OCI-LY3 (cell line): ENCODE measurements around the gene BTBD6.

Source experiments
- H2AFZ ChIP-seq: fragments of 200-600, 300-600 bp; shearing (Covaris generic); 2 replicates; pipeline ENCODE4 v1.6.0; 2014; ENCODE audit warnings: antibody characterized with exemption, low read depth, low read length
- H3K27ac ChIP-seq: fragments of 200-600, 300-600 bp; sonication (generic); 2 replicates; pipeline ENCODE4 v1.5.1; 2014; ENCODE audit warnings: mild to moderate bottlenecking, low read length, moderate library complexity, mixed read lengths
- H3K27me3 ChIP-seq: fragments of 200-600, 300-600 bp; sonication (generic); 2 replicates; pipeline ENCODE4 v1.6.1; 2014; ENCODE audit warnings: low read depth, low read length, mixed read lengths
- H3K36me3 ChIP-seq: fragments of 200-600, 300-600 bp; sonication (generic); replicated peaks from 2 replicates; pipeline ENCODE3; 2014; ENCODE audit warnings: low read depth, low read length, mixed read lengths
- H3K4me1 ChIP-seq: fragments of 300-600, 200-600 bp; sonication (generic); 2 replicates; pipeline ENCODE4 v1.6.1; 2014; ENCODE audit warnings: low read length, mixed read lengths
- H3K4me2 ChIP-seq: fragments of 200-600, 300-600 bp; sonication (generic); 2 replicates; pipeline ENCODE4 v1.6.1; 2014; ENCODE audit warnings: low read length, mixed read lengths
- H3K4me3 ChIP-seq: fragments of 300-600, 200-600 bp; sonication (generic); 2 replicates; pipeline ENCODE4 v1.5.1; 2014; ENCODE audit warnings: antibody characterized with exemption, mild to moderate bottlenecking, low read length, moderate library complexity
- H3K79me2 ChIP-seq: fragments of 300-600, 200-600 bp; shearing (Covaris generic); 2 replicates; pipeline ENCODE4 v1.6.1; 2014; ENCODE audit warnings: mild to moderate bottlenecking, low read length, mixed read lengths
- H3K9ac ChIP-seq: fragments of 300-600, 200-600 bp; shearing (Covaris generic); 2 replicates; pipeline ENCODE4 v1.6.0; 2014; ENCODE audit warnings: mild to moderate bottlenecking, low read length, moderate library complexity
- H3K9me3 ChIP-seq: fragments of 200-600, 300-600 bp; shearing (Covaris generic); 2 replicates; pipeline ENCODE4 v1.6.1; 2014; ENCODE audit warnings: low read length, mixed read lengths; ENCODE audit not compliant: insufficient read depth
- H4K20me1 ChIP-seq: fragments of 200-600, 300-600 bp; sonication (generic); 2 replicates; pipeline ENCODE4 v1.6.1; 2016; ENCODE audit warnings: low read length, mixed read lengths; ENCODE audit not compliant: insufficient read depth
- EZH2phosphoT487 ChIP-seq: fragments of 200-600 bp; shearing (Covaris generic); IDR thresholded peaks from 2 replicates; pipeline ENCODE4 v1.6.1; 2018; ENCODE audit warnings: antibody characterized with exemption, mixed run types, low read depth
- TF ChIP-seq, protein P1 (sequence below): fragments of 200-600, 300-600 bp; sonication (generic); IDR thresholded peaks from 2 replicates; pipeline ENCODE4 v1.5.1; 2014; ENCODE audit warnings: antibody characterized with exemption, low read length, low read depth

BTBD6 gene

DNA sequence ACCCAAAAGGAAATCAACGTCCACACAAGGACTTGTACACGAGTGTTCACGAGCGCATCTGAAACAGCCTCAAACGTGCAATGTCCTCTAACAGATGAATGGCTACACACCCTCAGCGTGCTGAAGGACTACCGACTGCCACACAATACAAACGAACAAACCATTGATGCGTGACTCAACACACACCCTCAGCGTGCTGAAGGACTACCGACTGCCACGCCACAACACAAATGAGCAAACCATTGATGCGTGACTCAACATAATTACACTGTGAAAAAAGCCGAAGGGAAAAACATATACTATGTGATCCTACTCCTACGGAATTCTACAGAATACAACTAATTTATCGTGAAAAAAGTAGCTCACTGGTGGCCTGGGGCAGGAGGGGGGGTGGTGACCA lies 25.1 kb upstream of the BTBD6 start:
- Histone ChIP-seq H3K27ac (no peak overlapping the region), H2AFZ (no peak overlapping the region), H3K36me3 (peaks cover 11% of the 10 kb centered on the region), H3K4me1 (no peaks in the 10 kb centered on the region), H4K20me1 (no peaks in the 10 kb centered on the region), H3K9ac (no peak overlapping the region), H3K9me3 (no peaks in the 10 kb centered on the region), H3K27me3 (no peaks in the 10 kb centered on the region), H3K79me2 (no peaks in the 10 kb centered on the region), H3K4me2 (no peak overlapping the region), H3K4me3 (no peak overlapping the region)
- TF ChIP-seq, protein P1, sequence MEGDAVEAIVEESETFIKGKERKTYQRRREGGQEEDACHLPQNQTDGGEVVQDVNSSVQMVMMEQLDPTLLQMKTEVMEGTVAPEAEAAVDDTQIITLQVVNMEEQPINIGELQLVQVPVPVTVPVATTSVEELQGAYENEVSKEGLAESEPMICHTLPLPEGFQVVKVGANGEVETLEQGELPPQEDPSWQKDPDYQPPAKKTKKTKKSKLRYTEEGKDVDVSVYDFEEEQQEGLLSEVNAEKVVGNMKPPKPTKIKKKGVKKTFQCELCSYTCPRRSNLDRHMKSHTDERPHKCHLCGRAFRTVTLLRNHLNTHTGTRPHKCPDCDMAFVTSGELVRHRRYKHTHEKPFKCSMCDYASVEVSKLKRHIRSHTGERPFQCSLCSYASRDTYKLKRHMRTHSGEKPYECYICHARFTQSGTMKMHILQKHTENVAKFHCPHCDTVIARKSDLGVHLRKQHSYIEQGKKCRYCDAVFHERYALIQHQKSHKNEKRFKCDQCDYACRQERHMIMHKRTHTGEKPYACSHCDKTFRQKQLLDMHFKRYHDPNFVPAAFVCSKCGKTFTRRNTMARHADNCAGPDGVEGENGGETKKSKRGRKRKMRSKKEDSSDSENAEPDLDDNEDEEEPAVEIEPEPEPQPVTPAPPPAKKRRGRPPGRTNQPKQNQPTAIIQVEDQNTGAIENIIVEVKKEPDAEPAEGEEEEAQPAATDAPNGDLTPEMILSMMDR: no peak
- no peak for TF ChIP-seq EZH2phosphoT487

- Histone ChIP-seq H3K27ac (no peak overlapping the region), H3K9ac (no peak overlapping the region), H3K4me3 (no peak overlapping the region), H3K9me3 (no peaks in the 10 kb centered on the region), H3K4me1 (no peaks in the 10 kb centered on the region), H2AFZ (no peak overlapping the region), H3K27me3 (no peaks in the 10 kb centered on the region), H3K4me2 (no peak overlapping the region), H4K20me1 (no peaks in the 10 kb centered on the region), H3K79me2 (no peaks in the 10 kb centered on the region), H3K36me3 (peaks cover 11% of the 10 kb centered on the region)
- no peak for TF ChIP-seq EZH2phosphoT487
- TF ChIP-seq, protein P1: no peak
These were observed 24.4 kb upstream of the BTBD6 start for GRCh38 chr14:105223770-105224544.

DNA sequence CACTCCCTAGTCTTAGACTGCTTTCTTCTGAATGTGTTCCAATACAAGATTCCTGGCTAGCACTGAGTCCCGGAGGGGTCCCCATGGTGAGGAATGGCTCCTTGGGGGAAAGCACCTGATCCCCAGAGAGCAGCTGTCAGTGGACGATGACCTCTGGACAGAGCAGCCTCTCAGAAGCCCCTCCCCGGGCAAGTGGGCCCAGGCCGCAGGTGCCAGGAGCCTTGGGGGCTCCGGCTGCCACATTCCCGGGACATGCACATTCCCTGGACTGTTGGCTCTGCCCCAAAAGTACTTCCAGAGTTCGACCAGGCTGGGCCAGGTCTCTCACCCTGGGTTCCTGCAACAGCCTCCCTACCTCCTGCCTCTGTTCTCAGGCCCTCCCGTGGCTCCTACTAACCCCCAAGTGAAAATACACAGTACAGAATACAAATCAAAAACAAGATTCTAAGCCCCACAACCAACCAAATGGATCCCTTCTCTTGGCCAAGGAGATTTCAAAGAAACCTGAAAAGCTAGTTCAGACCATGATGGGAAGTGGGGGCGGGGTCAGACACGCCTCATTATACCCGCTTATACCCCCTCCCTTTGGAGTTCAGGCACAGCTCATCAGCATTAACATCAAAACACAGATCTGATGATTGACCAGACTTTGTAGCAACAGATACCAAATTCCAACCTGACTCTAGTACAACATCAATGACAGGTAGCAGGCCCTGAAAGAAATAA lies 23.3 kb upstream of the BTBD6 start:
- no peaks in the 10 kb centered on the region for H3K27me3 ChIP-seq
- TF ChIP-seq EZH2phosphoT487: no peak
- TF ChIP-seq, protein P1: no peak
- no peak overlapping the region for H3K4me2 ChIP-seq
- no peaks in the 10 kb centered on the region for H3K9me3 ChIP-seq
- peaks cover 11% of the 10 kb centered on the region for H3K36me3 ChIP-seq
- no peak overlapping the region for H3K27ac ChIP-seq
- no peaks in the 10 kb centered on the region for H3K4me1 ChIP-seq
- no peak overlapping the region for H3K9ac ChIP-seq
- no peak overlapping the region for H3K4me3 ChIP-seq
- no peak overlapping the region for H2AFZ ChIP-seq
- H3K79me2 ChIP-seq: no peaks in the 10 kb centered on the region
- no peaks in the 10 kb centered on the region for H4K20me1 ChIP-seq

GRCh38 chr14:105226198-105226597 lies 22.1 kb upstream of the BTBD6 start:
- no peak overlapping the region for H3K27ac ChIP-seq
- H3K4me2 ChIP-seq: no peak overlapping the region
- no peak overlapping the region for H3K4me3 ChIP-seq
- TF ChIP-seq, protein P1: no peak
- no peak for TF ChIP-seq EZH2phosphoT487
- no peak overlapping the region for H3K9ac ChIP-seq
- H3K79me2 ChIP-seq: no peaks in the 10 kb centered on the region
- no peaks in the 10 kb centered on the region for H3K27me3 ChIP-seq
- no peaks in the 10 kb centered on the region for H3K4me1 ChIP-seq
- no peak overlapping the region for H2AFZ ChIP-seq
- H3K36me3 ChIP-seq: peaks cover 11% of the 10 kb centered on the region
- H3K9me3 ChIP-seq: no peaks in the 10 kb centered on the region
- H4K20me1 ChIP-seq: no peaks in the 10 kb centered on the region
